Right cardiac atrium (tissue), 5 donors: Measurements from ENCODE around the gene TSHR. TPM values are rescaled to one million over a fixed set of nuclear protein-coding genes. Genes with fewer than 3 reads are reported as not detected.

Experiments used
- ATAC-seq, 2 donors: fragments of 200-7000 bp; cut with Tn5 transposase; one replicate each; pipeline versions ENCODE4 v1.8.0 to v1.9.1; 2020; ENCODE audit warnings: moderate library complexity in 2 of 2, mild to moderate bottlenecking in 1 of 2
- DNase-seq, 3 donors: peaks; one replicate each; pipeline ENCODE4 v3.0.0-alpha.2; 2020
- H3K27ac ChIP-seq: one replicate; pipeline ENCODE4 v1.5.1; 2013; ENCODE audit warnings: mild to moderate bottlenecking, low read length, control low read depth, moderate library complexity
- H3K27me3 ChIP-seq: one replicate; pipeline ENCODE4 v1.6.1; 2013; ENCODE audit not compliant: control insufficient read depth, insufficient read depth
- H3K4me1 ChIP-seq: one replicate; pipeline ENCODE4 v1.6.1; 2013; ENCODE audit warnings: low read length; ENCODE audit not compliant: control insufficient read depth, insufficient read depth
- H3K4me3 ChIP-seq: one replicate; pipeline ENCODE4 v1.5.1; 2013; ENCODE audit warnings: low read length, control low read depth
- H3K9me3 ChIP-seq: one replicate; pipeline ENCODE4 v1.6.1; 2013; ENCODE audit warnings: low read length; ENCODE audit not compliant: control insufficient read depth
- WGBS: extraction: QIAGEN DNeasy Blood & Tissue Kit; methylation state at CpG from one replicate; pipeline ENCODE4 v1.1.7; 2013; 5-methylcytosine and 5-hydroxymethylcytosine counted together
- intact Hi-C, 4 donors: fragments of 100-400 bp; cut with DNase I; formaldehyde crosslinking; loops; one replicate each; pipeline versions ENCODE4 v1.11.0 to v1.14.0; 2022 to 2023
- polyA plus RNA-seq: library from polyadenylated mRNA; stranded (reverse); fragments of 200-250 nt; gene quantifications from one replicate; pipeline ENCODE4 v1.2.3, GENCODE V29; 2013
- total RNA-seq, 4 donors: library from RNA; stranded (reverse); fragmentation: NEBNext Ultra II Directional; extraction: Animal tissue kit (Norgen Biotek cat#: 25700); gene quantifications; one replicate each; pipeline ENCODE4 v1.2.1, GENCODE V29; 2021
- donor health status: healthy with polysubstance abuse.
- donor health status: DM: no; HTN: yes; CAD: no.
- donor health status: DM: no; HTN: no; CAD: no.
- donor health status: DM: no; HTN: yes; CAD: no; lungs with severe emphysema.
- donor health status: DM: yes; HTN: yes; CAD: no.

Gene TSHR
- total and polyA plus RNA-seq, 5 donors: 0.07 TPM; not detected in 4

- 83% methylated on average over 2 of the region's 2 CpGs for WGBS
- H3K4me1 ChIP-seq: no peaks in the 10 kb centered on the region
- H3K27ac ChIP-seq: no peak overlapping the region
- no peaks in the 10 kb centered on the region for H3K27me3 ChIP-seq
- DNase-seq (no peak), ATAC-seq (no peak)
- H3K9me3 ChIP-seq: no peaks in the 10 kb centered on the region
- H3K4me3 ChIP-seq: no peak overlapping the region
- intact Hi-C loops: no loop called here
Measured at GRCh38 chr14:81070511-81070910, 115.1 kb downstream of the TSHR start.

GRCh38 chr14:81085596-81085995 lies 130.2 kb downstream of the TSHR start:
- 72% methylated on average over 3 of the region's 3 CpGs for WGBS
- intact Hi-C loops: no loop called here
- no peaks in the 10 kb centered on the region for H3K9me3 ChIP-seq
- H3K4me3 ChIP-seq: no peak overlapping the region
- H3K4me1 ChIP-seq: no peaks in the 10 kb centered on the region
- H3K27ac ChIP-seq: no peak overlapping the region
- ATAC-seq (no peak), DNase-seq (no peak)
- no peaks in the 10 kb centered on the region for H3K27me3 ChIP-seq

- Histone ChIP-seq H3K4me3 (no peak overlapping the region), H3K27me3 (no peaks in the 10 kb centered on the region), H3K27ac (no peak overlapping the region), H3K9me3 (no peaks in the 10 kb centered on the region), H3K4me1 (no peaks in the 10 kb centered on the region)
- WGBS: 78% methylated on average over 3 of the region's 3 CpGs
- ATAC-seq: no peak
- no peak for DNase-seq
- intact Hi-C loops: no loop called here
Measured at GRCh38 chr14:81087230-81087629, 131.8 kb downstream of the TSHR start.

GRCh38 chr14:81091139-81091538 lies 135.7 kb downstream of the TSHR start:
- no peak for ATAC-seq
- no peak overlapping the region for H3K27ac ChIP-seq
- no peaks in the 10 kb centered on the region for H3K4me1 ChIP-seq
- H3K4me3 ChIP-seq: no peak overlapping the region
- H3K27me3 ChIP-seq: no peaks in the 10 kb centered on the region
- intact Hi-C loops: no loop called here
- no peak for DNase-seq
- no peaks in the 10 kb centered on the region for H3K9me3 ChIP-seq

GRCh38 chr14:81091660-81092059 lies 136.2 kb downstream of the TSHR start:
- Histone ChIP-seq H3K4me3 (no peak overlapping the region), H3K27ac (no peak overlapping the region), H3K4me1 (no peaks in the 10 kb centered on the region), H3K27me3 (no peaks in the 10 kb centered on the region), H3K9me3 (no peaks in the 10 kb centered on the region)
- 47% methylated on average over 1 of the region's 1 CpG for WGBS
- ATAC-seq (no peak), DNase-seq (no peak)
- intact Hi-C loops: no loop called here

GRCh38 chr14:81093651-81094050 lies 138.2 kb downstream of the TSHR start:
- Histone ChIP-seq H3K27me3 (no peaks in the 10 kb centered on the region), H3K4me1 (no peaks in the 10 kb centered on the region), H3K4me3 (no peak overlapping the region), H3K9me3 (no peaks in the 10 kb centered on the region), H3K27ac (no peak overlapping the region)
- 92% methylated on average over 2 of the region's 2 CpGs for WGBS
- ATAC-seq (no peak), DNase-seq (no peak)
- intact Hi-C loops: no loop called here

- H3K9me3 ChIP-seq: no peaks in the 10 kb centered on the region
- H3K4me1 ChIP-seq: no peaks in the 10 kb centered on the region
- DNase-seq (no peak), ATAC-seq (no peak)
- 90% methylated on average over 2 of the region's 2 CpGs for WGBS
- H3K4me3 ChIP-seq: no peak overlapping the region
- intact Hi-C loops: no loop called here
- H3K27ac ChIP-seq: no peak overlapping the region
- no peaks in the 10 kb centered on the region for H3K27me3 ChIP-seq
Measured at GRCh38 chr14:81095539-81095938, 140.1 kb downstream of the TSHR start.

GRCh38 chr14:81096656-81097055 lies 141.2 kb downstream of the TSHR start:
- Histone ChIP-seq H3K4me3 (no peak overlapping the region), H3K27ac (no peak overlapping the region), H3K4me1 (no peaks in the 10 kb centered on the region), H3K9me3 (no peaks in the 10 kb centered on the region), H3K27me3 (no peaks in the 10 kb centered on the region)
- no peak for ATAC-seq
- intact Hi-C loops: no loop called here
- no peak for DNase-seq
- WGBS: 63% methylated on average over 3 of the region's 3 CpGs

GRCh38 chr14:81102217-81102616 lies 146.8 kb downstream of the TSHR start:
- H3K27me3 ChIP-seq: no peaks in the 10 kb centered on the region
- no peak overlapping the region for H3K4me3 ChIP-seq
- no peaks in the 10 kb centered on the region for H3K9me3 ChIP-seq
- H3K27ac ChIP-seq: no peak overlapping the region
- H3K4me1 ChIP-seq: no peaks in the 10 kb centered on the region
- 90% methylated on average over 3 of the region's 3 CpGs for WGBS
- ATAC-seq (no peak), DNase-seq (no peak)
- intact Hi-C loops: no loop called here

- 73% methylated on average over 5 of the region's 5 CpGs for WGBS
- DNase-seq (no peak), ATAC-seq (no peak)
- intact Hi-C loops: no loop called here
- no peaks in the 10 kb centered on the region for H3K9me3 ChIP-seq
- no peak overlapping the region for H3K4me3 ChIP-seq
- H3K4me1 ChIP-seq: no peaks in the 10 kb centered on the region
- no peak overlapping the region for H3K27ac ChIP-seq
- H3K27me3 ChIP-seq: no peaks in the 10 kb centered on the region
Measured at GRCh38 chr14:81103443-81103842, 148.0 kb downstream of the TSHR start.

GRCh38 chr14:81105378-81105777 lies 150.0 kb downstream of the TSHR start:
- ATAC-seq: no peak
- intact Hi-C loops: no loop called here
- 65% methylated on average over 1 of the region's 1 CpG for WGBS
- H3K4me3 ChIP-seq: no peak overlapping the region
- no peaks in the 10 kb centered on the region for H3K4me1 ChIP-seq
- DNase-seq: no peak
- no peak overlapping the region for H3K27ac ChIP-seq
- H3K27me3 ChIP-seq: no peaks in the 10 kb centered on the region
- H3K9me3 ChIP-seq: no peaks in the 10 kb centered on the region

- no peaks in the 10 kb centered on the region for H3K9me3 ChIP-seq
- H3K27me3 ChIP-seq: no peaks in the 10 kb centered on the region
- intact Hi-C loops: no loop called here
- no peak overlapping the region for H3K27ac ChIP-seq
- H3K4me1 ChIP-seq: no peaks in the 10 kb centered on the region
- WGBS: 71% methylated on average over 1 of the region's 1 CpG
- H3K4me3 ChIP-seq: no peak overlapping the region
- ATAC-seq (no peak), DNase-seq (no peak)
Measured at GRCh38 chr14:81105961-81106360, 150.5 kb downstream of the TSHR start.
